Superior temporal gyrus (tissue), 1 donor: ENCODE data around the gene PYCR2.
"Not testable (repeated sequence)": the region's sequence is repeated elsewhere in the genome, so short reads cannot be mapped to it uniquely, and the experiment has no call there.

ENCODE experiments used
- DNase-seq: peaks from one replicate; pipeline ENCODE4 v3.0.0-alpha.2; 2016; ENCODE audit errors: extremely low spot score

Gene PYCR2

DNA sequence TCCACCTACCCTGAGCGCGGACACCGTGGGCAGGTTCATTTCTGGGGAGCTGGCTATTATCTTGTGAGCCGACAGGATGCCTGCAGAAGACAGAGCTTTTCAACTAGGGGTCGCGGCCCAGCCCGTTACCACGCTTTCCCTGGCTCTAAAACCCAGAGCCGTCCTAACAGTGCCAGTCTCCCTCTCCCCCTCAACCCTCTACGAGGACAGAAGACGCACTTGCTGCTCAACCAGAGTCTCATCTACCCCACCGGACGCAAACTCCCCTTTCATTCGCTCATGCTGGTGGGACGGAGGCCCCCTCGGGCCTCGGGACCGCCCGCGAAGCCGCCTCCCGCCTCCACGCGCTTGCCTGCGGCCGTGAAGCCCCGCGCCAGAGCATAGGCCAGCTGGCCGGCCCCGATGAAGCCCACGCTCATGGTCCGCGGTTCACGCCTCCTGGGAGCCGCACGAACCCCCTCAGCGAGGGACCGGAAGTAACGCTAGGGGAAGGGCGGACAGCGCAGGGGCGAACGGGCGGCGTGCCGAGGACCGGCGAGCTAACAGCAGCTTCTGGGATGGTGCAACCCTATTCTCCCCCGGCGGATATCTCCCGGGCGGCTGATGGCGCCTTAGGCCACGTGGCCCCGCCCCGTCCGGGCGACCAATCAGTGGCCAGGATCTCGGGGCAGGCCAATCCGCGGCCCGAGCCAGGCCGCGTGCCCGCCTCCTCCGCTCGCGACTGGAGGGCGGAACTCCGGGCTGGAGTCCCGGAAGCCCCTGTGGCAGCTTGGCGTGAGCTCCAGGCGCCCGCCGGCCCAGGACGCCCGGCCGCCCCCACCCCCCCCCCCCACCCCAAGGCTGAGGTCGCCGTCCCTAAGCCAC, at the start of gene PYCR2:
TSS of gene PYCR2 (minus strand) at position 559 of the 864 bp plus-strand sequence. CDS start at position 419, 140 bp downstream.
- peak; percentile 95 for DNase-seq

GRCh38 chr1:225973158-225973557, 49.1 kb upstream of the PYCR2 start:
- no peak for DNase-seq

DNA sequence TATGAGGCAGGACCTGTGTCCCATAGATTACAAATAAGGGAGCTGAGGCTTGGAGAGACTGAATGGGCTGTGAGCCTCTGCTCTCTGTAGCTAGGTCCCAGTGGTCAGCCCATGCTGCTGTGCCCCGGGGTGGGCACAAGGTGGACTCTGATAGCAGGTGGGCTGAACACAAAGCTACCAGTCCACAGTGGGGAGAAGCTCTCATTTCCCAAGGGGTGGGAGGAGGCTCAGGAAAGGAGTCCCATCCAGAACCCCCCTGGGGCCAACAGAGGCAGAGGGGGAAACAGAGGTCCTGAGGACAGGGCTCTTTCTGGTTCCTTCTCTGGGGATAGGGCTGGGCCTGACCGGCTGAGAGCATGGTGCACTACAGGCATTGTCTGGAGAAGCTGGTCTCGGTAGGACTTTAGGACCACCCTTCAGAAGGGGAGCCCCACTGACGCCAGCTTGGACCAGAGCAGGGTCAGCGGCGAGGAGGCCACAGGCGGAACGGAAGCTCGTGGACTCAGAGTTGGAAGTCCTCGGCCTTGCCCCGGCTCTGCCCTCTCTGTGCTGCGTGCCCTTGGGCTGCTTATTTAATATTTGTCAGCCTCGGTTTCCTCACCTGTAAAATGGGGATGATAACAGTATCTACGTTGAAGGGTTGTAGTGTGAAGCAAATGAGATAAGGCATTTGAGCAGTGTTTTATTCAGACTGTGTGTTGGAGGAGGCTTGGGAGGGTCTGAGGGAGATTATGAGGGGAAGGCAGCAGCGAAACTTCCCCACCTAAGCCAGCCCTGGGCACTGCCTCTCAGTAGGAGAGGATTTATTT, 48.5 kb upstream of the PYCR2 start:
- no peak for DNase-seq

DNA sequence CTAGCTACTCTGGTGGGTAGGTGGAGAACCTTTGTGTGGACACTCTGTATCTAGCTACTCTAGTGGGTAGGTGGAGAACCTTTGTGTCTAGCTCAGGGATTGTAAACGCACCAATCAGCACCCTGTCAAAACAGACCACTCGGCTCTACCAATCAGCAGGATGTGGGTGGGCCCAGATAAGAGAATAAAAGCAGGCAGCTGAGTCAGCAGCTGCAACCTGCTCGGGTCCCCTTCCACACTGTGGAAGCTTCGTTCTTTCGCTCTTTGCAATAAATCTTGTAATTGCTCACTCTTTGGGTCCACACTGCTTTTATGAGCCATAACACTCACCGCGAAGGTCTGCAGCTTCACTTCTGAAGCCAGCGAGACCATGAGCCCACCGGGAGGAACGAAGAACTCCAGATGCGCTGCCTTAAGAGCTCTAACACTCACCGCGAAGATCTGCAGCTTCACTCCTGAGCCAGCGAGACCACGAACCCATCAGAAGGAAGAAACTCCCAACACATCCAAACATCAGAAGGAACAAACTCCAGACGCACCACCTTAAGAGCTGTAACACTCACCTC, 46.6 kb upstream of the PYCR2 start:
- not testable (repeated sequence) for DNase-seq

- not testable (repeated sequence) for DNase-seq
Measured at GRCh38 chr1:225969751-225970150, 45.7 kb upstream of the PYCR2 start.

DNA sequence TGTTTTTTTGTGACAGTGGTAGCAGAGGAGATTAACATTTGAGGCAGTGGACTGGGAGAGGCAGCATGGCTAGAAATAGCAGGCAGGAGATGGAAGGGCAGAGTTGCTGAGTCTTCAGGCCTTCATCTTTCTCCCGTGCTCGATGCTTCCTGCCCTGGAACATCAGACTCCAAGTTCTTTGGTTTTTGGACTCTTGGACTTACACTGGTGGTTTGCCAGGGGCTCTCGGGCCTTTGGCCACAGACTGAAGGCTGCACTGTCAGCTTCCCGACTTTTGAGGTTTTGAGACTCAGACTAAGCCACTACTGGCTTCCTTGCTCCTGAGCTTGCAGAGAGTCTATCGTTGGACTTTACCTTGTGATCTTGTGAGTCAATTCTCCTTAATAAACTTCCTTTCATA, 41.2 kb upstream of the PYCR2 start:
- no peak for DNase-seq

GRCh38 chr1:225963735-225964530, 39.9 kb upstream of the PYCR2 start:
- DNase-seq = no peak

DNA sequence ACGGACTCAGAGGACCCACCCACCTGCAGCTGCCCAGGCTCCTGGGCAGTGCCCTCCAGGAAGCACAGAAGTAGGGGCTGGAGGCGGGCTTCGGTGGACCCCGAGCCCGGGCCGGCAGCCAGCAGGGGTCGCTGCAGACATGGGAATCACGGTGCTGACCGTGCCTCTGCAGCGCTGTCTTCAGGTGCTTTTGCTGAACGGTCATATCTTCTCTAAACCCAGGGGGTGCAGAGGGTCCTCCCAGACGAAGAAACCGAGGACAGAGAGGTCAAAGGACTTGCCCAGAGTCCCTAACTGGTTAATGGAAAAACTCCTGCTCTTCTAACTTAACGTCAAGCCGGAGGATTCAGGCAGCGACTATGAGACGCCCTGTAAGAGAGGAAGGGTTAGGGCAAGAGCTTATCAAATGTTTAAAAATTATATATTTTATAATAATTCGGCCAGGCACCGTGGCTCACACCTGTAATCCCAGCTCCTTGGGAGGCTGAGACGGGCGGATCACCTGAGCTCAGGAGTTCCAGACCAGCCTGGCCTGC, 38.5 kb upstream of the PYCR2 start:
- no peak for DNase-seq

DNA sequence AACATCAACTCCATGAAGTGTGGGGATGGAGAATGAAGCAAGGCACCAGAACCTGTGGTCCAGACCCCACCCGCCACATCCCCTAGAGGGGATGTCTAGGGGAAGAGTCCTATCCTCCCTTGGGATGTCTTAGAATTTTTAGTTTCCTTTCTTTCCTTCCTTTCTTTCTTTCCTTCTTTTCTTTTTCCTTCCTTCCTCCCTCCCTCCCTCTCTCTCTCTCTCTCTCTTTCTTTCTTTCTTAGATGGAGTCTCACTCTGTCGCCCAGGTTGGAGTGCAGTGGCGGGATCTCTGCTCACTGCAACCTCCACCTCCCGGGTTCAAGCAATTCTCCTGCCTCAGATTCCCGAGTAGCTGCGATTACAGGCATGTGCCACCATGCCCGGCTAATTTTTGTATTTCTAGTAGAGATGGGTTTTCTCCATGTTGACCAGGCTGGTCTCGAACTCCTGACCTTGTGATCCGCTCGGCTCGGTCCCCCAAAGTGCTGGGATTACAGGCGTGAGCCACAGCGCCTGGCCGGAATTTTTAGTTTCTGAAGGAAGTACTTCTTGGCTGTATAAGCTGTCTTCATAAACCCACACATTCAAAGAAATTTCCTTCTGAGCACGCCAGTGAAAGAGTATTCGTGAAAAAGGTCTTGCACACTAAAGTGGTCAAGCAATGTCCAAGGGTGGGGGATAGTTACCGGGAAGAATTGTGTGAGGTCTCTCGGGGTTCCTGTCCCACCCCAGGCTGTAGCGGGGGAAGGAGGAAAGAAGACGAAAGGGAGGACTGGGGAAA, 37.8 kb upstream of the PYCR2 start:
- no peak for DNase-seq

DNA sequence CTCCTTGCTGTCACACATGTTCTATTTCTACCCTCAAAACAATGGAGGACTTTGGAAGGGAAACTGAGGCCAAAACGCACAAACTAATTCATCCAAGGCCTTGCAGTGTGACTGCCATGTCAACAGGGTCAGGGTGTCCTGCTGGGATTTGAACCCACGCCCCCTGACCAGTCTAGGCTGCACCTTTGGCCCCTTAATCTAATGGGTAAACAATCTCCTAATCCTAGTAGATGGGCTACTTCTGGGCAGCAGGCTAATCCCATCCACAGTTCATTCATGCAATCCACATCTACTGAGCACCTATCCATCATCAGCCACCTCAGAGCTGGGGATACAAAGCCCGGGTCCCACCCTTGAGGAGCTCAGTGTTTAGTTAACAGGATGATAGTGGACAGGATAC, 34.0 kb upstream of the PYCR2 start:
- DNase-seq = no peak

GRCh38 chr1:225954753-225955152, 30.7 kb upstream of the PYCR2 start:
- no peak for DNase-seq

DNA sequence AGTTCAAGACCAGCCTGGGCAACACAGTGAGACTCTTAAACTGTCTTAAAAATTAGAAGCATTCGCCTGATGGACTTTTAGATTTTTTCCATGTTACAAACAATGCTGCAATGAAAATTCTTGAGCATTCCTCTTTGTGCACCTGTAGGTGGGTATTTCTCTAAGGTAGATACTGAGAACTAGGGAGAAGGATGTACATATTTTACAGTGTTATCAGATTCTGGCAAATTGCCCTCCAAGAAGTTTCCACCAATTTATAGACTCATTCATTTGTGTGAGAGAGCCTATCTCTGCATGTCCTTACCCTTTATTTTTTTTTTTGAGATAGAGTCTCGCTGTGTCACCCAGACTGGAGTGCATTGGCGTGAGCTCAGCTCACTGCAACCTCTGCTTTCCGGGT, 29.3 kb upstream of the PYCR2 start:
- no peak for DNase-seq

DNA sequence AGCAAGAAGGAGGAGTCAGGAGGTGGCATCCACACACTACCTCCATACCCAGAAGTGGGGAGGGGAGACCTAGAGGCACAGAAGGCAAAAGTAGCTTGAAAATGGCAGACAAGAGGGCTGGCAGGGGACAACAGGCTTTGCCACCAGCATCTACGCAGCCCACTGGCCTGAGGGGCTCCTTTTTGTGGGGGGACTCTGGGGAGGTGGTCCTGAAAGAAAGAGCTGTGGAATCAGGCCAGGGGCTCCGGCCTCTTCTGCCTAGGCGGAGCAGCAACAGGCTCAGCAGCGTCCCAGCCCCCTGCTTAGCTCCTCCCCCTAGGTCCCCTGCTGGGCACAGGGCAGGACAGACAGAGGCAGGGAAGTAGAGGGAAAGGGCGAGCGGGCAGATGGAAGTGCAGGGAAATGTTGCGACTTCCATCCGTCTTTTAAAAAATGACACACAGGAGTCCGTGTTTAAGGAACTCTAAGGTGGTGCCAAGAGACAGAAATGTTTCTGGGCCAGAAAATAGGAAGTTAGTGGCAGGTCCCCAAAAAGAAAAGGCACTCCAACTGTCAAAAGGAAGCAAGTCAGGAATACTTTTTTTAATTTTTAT, 27.0 kb upstream of the PYCR2 start:
- no peak for DNase-seq

DNA sequence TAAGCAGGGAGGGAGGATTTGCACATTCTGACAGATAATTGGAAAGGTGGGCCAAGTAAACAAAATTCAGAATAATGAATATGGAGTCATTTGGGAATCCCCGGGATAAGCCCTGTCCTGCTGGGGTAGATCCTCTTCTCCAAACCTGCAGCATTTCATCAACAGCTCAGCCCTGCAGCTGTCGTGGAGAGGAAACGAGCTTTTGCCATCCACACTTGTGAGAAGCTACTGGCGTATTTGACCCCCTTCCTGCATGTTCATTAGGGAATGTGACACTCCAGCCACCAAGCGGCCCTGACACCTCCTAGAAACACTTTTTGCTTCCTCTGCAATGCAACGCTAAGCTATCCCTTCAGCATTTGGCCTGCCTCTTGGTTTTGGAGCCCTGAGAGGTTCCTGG, 25.0 kb upstream of the PYCR2 start:
- no peak for DNase-seq

DNA sequence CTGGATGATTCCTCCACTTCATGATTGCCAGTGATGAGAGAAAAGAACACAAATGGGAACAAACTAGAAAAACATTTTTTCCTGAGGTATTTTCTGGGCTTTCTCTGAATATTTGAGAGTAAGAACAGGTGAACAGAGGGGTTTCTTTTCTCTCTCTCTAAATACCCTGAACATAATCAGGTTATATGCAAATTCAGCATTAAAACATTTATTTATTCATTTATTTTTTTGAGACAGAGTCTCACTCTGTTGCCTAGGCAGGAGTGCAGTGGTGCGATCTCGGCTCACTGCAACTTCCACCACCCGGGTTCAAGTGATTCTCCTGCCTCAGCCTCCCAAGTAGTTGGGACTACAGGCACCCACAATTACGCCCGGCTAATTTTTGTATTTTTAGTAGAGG, 22.8 kb upstream of the PYCR2 start:
- no peak for DNase-seq

DNA sequence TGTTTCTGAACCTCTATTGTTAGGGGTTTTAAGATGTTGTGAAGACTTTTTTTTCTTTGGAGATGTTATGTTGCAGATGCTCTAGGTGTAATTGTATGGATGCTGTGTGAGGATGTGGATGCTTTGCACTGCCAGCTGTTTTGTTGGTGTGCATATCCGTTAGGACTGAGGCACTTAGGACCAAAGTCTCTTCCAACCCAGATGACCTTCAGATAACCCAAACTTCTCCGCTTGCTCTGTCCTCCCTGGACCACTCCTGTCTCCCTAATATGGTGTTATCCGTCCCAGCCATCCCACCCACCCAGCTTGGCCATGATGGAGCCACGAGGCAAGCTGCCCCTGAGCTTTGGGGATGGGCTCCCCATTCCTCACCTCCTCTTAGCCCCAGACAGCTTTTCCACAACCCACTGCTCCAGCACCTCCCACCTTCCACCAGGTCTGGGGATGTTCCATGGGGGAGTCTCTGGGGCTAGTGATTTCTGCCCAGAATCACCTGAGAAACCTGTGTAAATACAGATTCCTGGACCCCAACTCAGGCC, 22.1 kb upstream of the PYCR2 start:
- no peak for DNase-seq

DNA sequence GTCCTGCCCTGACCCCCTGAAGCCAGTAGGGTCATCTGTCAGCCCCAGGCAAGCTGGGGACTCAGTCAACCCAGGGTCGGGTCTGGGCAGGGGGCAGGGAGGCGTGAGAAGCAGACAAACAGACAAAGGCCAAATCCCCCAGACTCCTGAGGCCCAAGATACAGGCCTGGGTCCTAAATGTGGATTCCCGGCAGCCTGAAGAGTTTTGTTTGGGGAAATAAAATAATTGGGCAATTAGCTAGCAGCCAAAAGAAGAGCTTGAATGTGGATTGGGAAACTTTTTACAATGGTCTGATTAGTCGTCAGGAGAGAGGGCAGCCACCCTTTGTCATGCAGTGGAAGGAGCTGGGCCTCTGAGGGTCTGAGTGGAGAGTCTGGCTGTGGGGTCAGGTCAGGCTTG, 21.5 kb upstream of the PYCR2 start:
- DNase-seq = no peak

DNA sequence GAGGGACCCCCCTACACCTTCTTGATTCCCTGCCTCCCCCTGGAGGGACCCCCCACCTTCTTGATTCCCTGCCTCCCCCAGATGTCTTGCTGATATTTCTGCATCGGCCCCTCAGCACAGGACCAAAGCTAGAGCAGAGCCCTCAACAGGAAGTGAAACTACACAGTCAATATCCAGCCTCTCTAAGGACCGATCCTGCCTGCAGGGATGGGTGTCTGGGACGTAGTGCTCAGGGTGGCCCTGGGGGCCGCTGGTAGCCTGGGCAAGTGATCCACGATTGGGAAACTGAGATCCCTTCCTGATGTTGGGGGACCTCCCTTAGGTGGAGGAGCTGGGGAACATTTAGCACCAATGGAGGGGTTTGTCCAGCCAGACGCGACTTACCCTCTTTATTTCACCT, 20.9 kb upstream of the PYCR2 start:
- no peak for DNase-seq

GRCh38 chr1:225944387-225944786, 20.3 kb upstream of the PYCR2 start:
- no peak for DNase-seq

GRCh38 chr1:225943582-225943981, 19.5 kb upstream of the PYCR2 start:
- DNase-seq = no peak
